DOHH2 (cell line): ENCODE data around the gene KCNJ14.

ENCODE experiments used
- H3F3A ChIP-seq: fragments of 200-600 bp; sonication (generic), shearing (Covaris generic); 2 replicates; pipeline ENCODE4 v1.6.0; 2016; ENCODE audit warnings: antibody characterized with exemption, mild to moderate bottlenecking; ENCODE audit not compliant: control insufficient read depth, insufficient read depth
- H3K27ac ChIP-seq: fragments of 200-600 bp; sonication (generic); 2 replicates; pipeline ENCODE4 v1.5.1; 2014; ENCODE audit warnings: low read depth, mild to moderate bottlenecking, low read length, moderate library complexity
- H3K27me3 ChIP-seq: fragments of 200-600 bp; sonication (generic); 2 replicates; pipeline ENCODE4 v1.6.1; 2014; ENCODE audit warnings: mild to moderate bottlenecking, low read length, mixed read lengths; ENCODE audit not compliant: control insufficient read depth
- H3K36me3 ChIP-seq: fragments of 200-600 bp; sonication (generic); 2 replicates; pipeline ENCODE4 v1.6.1; 2014; ENCODE audit warnings: mild to moderate bottlenecking, low read length, moderate library complexity, mixed read lengths; ENCODE audit not compliant: control insufficient read depth
- H3K4me1 ChIP-seq: fragments of 200-600 bp; sonication (generic); 2 replicates; pipeline ENCODE4 v1.6.1; 2014; ENCODE audit warnings: mild to moderate bottlenecking, low read length, mixed read lengths; ENCODE audit not compliant: control insufficient read depth
- H3K4me2 ChIP-seq: fragments of 200-600 bp; sonication (generic); 2 replicates; pipeline ENCODE4 v1.6.0; 2014; ENCODE audit warnings: mild to moderate bottlenecking, low read length, moderate library complexity
- H3K4me3 ChIP-seq: fragments of 200-600 bp; sonication (generic); 2 replicates; pipeline ENCODE4 v1.5.1; 2014; ENCODE audit warnings: mild to moderate bottlenecking, low read length, mixed read lengths
- H3K79me2 ChIP-seq: fragments of 200-600 bp; sonication (generic); 2 replicates; pipeline ENCODE4 v1.6.1; 2014; ENCODE audit warnings: mild to moderate bottlenecking, low read length, mixed read lengths; ENCODE audit not compliant: control insufficient read depth
- H3K9me2 ChIP-seq: fragments of 200-600 bp; sonication (generic); replicated peaks from 2 replicates; pipeline ENCODE4 v1.6.1; 2014; ENCODE audit warnings: mild to moderate bottlenecking, low read length, mixed read lengths; ENCODE audit not compliant: control insufficient read depth
- H3K9me3 ChIP-seq: fragments of 200-600 bp; sonication (generic); 2 replicates; pipeline ENCODE4 v1.6.1; 2014; ENCODE audit warnings: antibody characterized with exemption, low read length, mixed read lengths; ENCODE audit not compliant: control insufficient read depth, insufficient read depth
- H4K20me1 ChIP-seq: fragments of 200-600 bp; sonication (generic); 2 replicates; pipeline ENCODE4 v1.6.0; 2014; ENCODE audit warnings: low read depth, mild to moderate bottlenecking, antibody characterized with exemption, low read length, moderate library complexity; ENCODE audit not compliant: control insufficient read depth, insufficient read depth
- CTCF ChIP-seq: fragments of 200-600 bp; sonication (generic); IDR thresholded peaks from one replicate; pipeline ENCODE4 v1.5.1; 2014; ENCODE audit warnings: antibody characterized with exemption, mild to moderate bottlenecking, low read depth, low read length; ENCODE audit not compliant: poor library complexity, severe bottlenecking
- EZH2phosphoT487 ChIP-seq: fragments of 200-600 bp; sonication (generic); IDR thresholded peaks from 2 replicates; pipeline ENCODE4 v1.6.1; 2017; ENCODE audit warnings: borderline replicate concordance, mild to moderate bottlenecking, antibody characterized with exemption, low read length, moderate library complexity, mixed read lengths

KCNJ14 gene

GRCh38 chr19:48477698-48478338 is 22.4 kb downstream of the KCNJ14 start:
- Histone ChIP-seq H3K9me3 (no peaks in the 10 kb centered on the region), H3F3A (peaks cover 5% of the 10 kb centered on the region; the same call in 1 of the 2 replicates), H3K4me2 (no peak overlapping the region), H3K4me3 (no peak overlapping the region), H3K27me3 (no peaks in the 10 kb centered on the region), H3K79me2 (no peaks in the 10 kb centered on the region; the same call in 1 of the 2 replicates), H3K4me1 (peaks cover 6% of the 10 kb centered on the region; the same call in 1 of the 2 replicates), H3K27ac (no peak overlapping the region), H3K9me2 (no peaks in the 10 kb centered on the region), H4K20me1 (no peaks in the 10 kb centered on the region), H3K36me3 (peaks cover 33% of the 10 kb centered on the region)
- TF ChIP-seq EZH2phosphoT487 (no peak), CTCF (no peak)

GRCh38 chr19:48478339-48479256 is 23.2 kb downstream of the KCNJ14 start:
- H3K9me2 ChIP-seq: no peaks in the 10 kb centered on the region
- TF ChIP-seq CTCF (no peak), EZH2phosphoT487 (no peak)
- H4K20me1 ChIP-seq: no peaks in the 10 kb centered on the region
- peaks cover 5% of the 10 kb centered on the region; the same call in 1 of the 2 replicates for H3F3A ChIP-seq
- H3K27ac ChIP-seq: no peak overlapping the region
- H3K36me3 ChIP-seq: peaks cover 25% of the 10 kb centered on the region
- no peaks in the 10 kb centered on the region for H3K79me2 ChIP-seq
- H3K4me1 ChIP-seq: peaks cover 6% of the 10 kb centered on the region; the same call in 1 of the 2 replicates
- no peak overlapping the region for H3K4me2 ChIP-seq
- no peaks in the 10 kb centered on the region for H3K9me3 ChIP-seq
- no peak overlapping the region for H3K4me3 ChIP-seq
- H3K27me3 ChIP-seq: no peaks in the 10 kb centered on the region

- no peaks in the 10 kb centered on the region for H3K9me2 ChIP-seq
- peaks cover 5% of the 10 kb centered on the region; the same call in 1 of the 2 replicates for H3F3A ChIP-seq
- H3K4me3 ChIP-seq: no peak overlapping the region
- H3K79me2 ChIP-seq: no peaks in the 10 kb centered on the region
- no peaks in the 10 kb centered on the region for H3K9me3 ChIP-seq
- H3K36me3 ChIP-seq: peaks cover 15% of the 10 kb centered on the region
- peaks cover 6% of the 10 kb centered on the region; the same call in 1 of the 2 replicates for H3K4me1 ChIP-seq
- no peak for TF ChIP-seq CTCF
- TF ChIP-seq EZH2phosphoT487: no peak
- H3K27ac ChIP-seq: no peak overlapping the region
- H4K20me1 ChIP-seq: no peaks in the 10 kb centered on the region
- no peaks in the 10 kb centered on the region for H3K27me3 ChIP-seq
- no peak overlapping the region for H3K4me2 ChIP-seq
These were observed 24.3 kb downstream of the KCNJ14 start for GRCh38 chr19:48479686-48480085.
